Measurements from ENCODE around the gene EHF. TPM values are rescaled to one million over a fixed set of nuclear protein-coding genes. Genes with fewer than 3 reads are reported as not detected.

The EHF gene
- polyA plus RNA-seq, 1 donor from 2014 or later: 0.17 TPM

DNA sequence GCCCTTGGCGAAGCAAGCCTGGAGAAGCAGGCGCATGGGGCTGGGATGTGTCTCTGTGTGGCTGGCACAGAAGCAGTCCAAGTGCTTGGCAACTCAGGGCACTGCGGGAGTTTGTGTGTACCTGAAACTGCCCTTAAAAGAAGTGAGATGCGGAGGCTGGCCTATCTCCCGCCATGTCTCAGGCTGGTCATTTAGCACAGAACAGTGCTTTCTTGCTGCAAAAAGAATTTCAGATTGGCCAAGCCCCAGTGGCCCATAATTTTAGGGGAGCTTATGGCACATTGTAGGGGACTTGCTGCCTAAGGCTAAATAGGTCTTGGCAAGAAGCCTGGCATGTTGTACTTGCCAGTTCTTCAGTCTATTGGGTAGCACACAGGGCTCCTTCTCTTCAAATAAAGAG lies 16.4 kb downstream of the EHF start:
- no peak overlapping the region for H3K27ac ChIP-seq (ENCODE audit: low read length)
- H3K79me2 ChIP-seq (replicated peaks; ENCODE audit: insufficient read depth, low read length): no peaks in the 10 kb centered on the region

DNA sequence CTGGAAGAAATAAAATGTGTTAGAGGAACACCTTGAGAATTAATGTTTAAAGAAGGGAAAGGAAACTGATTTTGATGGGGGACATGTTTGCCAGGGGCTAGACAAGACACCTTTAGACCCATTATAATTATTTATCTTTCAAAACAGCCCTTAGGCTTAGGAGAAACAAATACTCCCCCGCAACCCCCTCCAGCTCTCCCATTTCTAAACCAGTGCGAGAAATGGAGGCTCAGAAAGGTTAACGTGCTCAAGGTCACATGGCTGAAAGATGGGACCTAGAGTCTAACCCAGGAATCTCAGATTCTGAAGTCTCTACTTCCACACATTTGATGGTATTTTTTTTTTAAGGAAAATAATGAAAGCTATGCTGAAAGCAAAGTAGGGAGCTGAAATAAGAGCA lies 18.0 kb downstream of the EHF start:
- H4K20me1 ChIP-seq (ENCODE audit: insufficient read depth): no peaks in the 10 kb centered on the region
- no peaks in the 10 kb centered on the region for H3K79me2 ChIP-seq (replicated peaks; ENCODE audit: insufficient read depth, low read length)
- no peak overlapping the region for H3K9ac ChIP-seq (ENCODE audit: low read length)
- no peaks in the 10 kb centered on the region for H3K9me3 ChIP-seq (ENCODE audit: low read length)
- no peaks in the 10 kb centered on the region for H3F3A ChIP-seq (ENCODE audit: insufficient read depth, low read length, poor library complexity, severe bottlenecking)
- H3K27ac ChIP-seq (ENCODE audit: low read length): no peak overlapping the region
- no peak overlapping the region for H3K4me2 ChIP-seq (ENCODE audit: low read length)
- H3K36me3 ChIP-seq (ENCODE audit: insufficient read depth, low read length): no peaks in the 10 kb centered on the region
- no peak overlapping the region for H3K4me3 ChIP-seq (ENCODE audit: low read length)
- TF ChIP-seq TAF1 (IDR thresholded peaks at IDR 0.05; ENCODE audit: low read depth): no peak
- TF ChIP-seq, protein P1, sequence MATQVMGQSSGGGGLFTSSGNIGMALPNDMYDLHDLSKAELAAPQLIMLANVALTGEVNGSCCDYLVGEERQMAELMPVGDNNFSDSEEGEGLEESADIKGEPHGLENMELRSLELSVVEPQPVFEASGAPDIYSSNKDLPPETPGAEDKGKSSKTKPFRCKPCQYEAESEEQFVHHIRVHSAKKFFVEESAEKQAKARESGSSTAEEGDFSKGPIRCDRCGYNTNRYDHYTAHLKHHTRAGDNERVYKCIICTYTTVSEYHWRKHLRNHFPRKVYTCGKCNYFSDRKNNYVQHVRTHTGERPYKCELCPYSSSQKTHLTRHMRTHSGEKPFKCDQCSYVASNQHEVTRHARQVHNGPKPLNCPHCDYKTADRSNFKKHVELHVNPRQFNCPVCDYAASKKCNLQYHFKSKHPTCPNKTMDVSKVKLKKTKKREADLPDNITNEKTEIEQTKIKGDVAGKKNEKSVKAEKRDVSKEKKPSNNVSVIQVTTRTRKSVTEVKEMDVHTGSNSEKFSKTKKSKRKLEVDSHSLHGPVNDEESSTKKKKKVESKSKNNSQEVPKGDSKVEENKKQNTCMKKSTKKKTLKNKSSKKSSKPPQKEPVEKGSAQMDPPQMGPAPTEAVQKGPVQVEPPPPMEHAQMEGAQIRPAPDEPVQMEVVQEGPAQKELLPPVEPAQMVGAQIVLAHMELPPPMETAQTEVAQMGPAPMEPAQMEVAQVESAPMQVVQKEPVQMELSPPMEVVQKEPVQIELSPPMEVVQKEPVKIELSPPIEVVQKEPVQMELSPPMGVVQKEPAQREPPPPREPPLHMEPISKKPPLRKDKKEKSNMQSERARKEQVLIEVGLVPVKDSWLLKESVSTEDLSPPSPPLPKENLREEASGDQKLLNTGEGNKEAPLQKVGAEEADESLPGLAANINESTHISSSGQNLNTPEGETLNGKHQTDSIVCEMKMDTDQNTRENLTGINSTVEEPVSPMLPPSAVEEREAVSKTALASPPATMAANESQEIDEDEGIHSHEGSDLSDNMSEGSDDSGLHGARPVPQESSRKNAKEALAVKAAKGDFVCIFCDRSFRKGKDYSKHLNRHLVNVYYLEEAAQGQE (IDR thresholded peaks at IDR 0.05; ENCODE audit: borderline replicate concordance): no peak
- TF ChIP-seq SMC3 (conservative IDR thresholded peaks at IDR 0.05; ENCODE audit: poor library complexity): no peak
- no peak for TF ChIP-seq POLR2AphosphoS5 (IDR thresholded peaks at IDR 0.05)
- no peak for TF ChIP-seq RAD21 (conservative IDR thresholded peaks at IDR 0.05)
- no peak for TF ChIP-seq MXI1 (conservative IDR thresholded peaks at IDR 0.05; ENCODE audit: poor library complexity, severe bottlenecking)
- TF ChIP-seq EP300 (conservative IDR thresholded peaks at IDR 0.05; ENCODE audit: poor library complexity, severe bottlenecking): no peak
- TF ChIP-seq, protein P2, sequence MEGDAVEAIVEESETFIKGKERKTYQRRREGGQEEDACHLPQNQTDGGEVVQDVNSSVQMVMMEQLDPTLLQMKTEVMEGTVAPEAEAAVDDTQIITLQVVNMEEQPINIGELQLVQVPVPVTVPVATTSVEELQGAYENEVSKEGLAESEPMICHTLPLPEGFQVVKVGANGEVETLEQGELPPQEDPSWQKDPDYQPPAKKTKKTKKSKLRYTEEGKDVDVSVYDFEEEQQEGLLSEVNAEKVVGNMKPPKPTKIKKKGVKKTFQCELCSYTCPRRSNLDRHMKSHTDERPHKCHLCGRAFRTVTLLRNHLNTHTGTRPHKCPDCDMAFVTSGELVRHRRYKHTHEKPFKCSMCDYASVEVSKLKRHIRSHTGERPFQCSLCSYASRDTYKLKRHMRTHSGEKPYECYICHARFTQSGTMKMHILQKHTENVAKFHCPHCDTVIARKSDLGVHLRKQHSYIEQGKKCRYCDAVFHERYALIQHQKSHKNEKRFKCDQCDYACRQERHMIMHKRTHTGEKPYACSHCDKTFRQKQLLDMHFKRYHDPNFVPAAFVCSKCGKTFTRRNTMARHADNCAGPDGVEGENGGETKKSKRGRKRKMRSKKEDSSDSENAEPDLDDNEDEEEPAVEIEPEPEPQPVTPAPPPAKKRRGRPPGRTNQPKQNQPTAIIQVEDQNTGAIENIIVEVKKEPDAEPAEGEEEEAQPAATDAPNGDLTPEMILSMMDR (IDR thresholded peaks at IDR 0.05; ENCODE audit: poor library complexity, severe bottlenecking): no peak
- no peak for TF ChIP-seq EZH2 (IDR thresholded peaks at IDR 0.05; ENCODE audit: borderline replicate concordance, insufficient read depth, low read length, poor library complexity, severe bottlenecking)
- H3K27me3 ChIP-seq (ENCODE audit: insufficient read depth, low read depth, low read length): no peaks in the 10 kb centered on the region
- no peaks in the 10 kb centered on the region for H3K9me2 ChIP-seq (ENCODE audit: insufficient read depth, low read length)
- no peak overlapping the region for H2AFZ ChIP-seq (ENCODE audit: low read depth, low read length)

More for the DNA sequence above, 16.4 kb downstream of the EHF start:
- H3K9me3 ChIP-seq (ENCODE audit: low read length): no peaks in the 10 kb centered on the region
- H3K9me2 ChIP-seq (ENCODE audit: insufficient read depth, low read length): no peaks in the 10 kb centered on the region
- H3K9ac ChIP-seq (ENCODE audit: low read length): no peak overlapping the region
- H3K4me3 ChIP-seq (ENCODE audit: low read length): no peak overlapping the region
- H2AFZ ChIP-seq (ENCODE audit: low read depth, low read length): no peak overlapping the region
- no peak for TF ChIP-seq MXI1 (conservative IDR thresholded peaks at IDR 0.05; ENCODE audit: poor library complexity, severe bottlenecking)
- TF ChIP-seq, protein P2 (IDR thresholded peaks at IDR 0.05; ENCODE audit: poor library complexity, severe bottlenecking): no peak
- TF ChIP-seq EP300 (conservative IDR thresholded peaks at IDR 0.05; ENCODE audit: poor library complexity, severe bottlenecking): no peak
- no peak for TF ChIP-seq POLR2AphosphoS5 (IDR thresholded peaks at IDR 0.05)
- TF ChIP-seq EZH2 (IDR thresholded peaks at IDR 0.05; ENCODE audit: borderline replicate concordance, insufficient read depth, low read length, poor library complexity, severe bottlenecking): no peak
- no peak for TF ChIP-seq TAF1 (IDR thresholded peaks at IDR 0.05; ENCODE audit: low read depth)
- TF ChIP-seq RAD21 (conservative IDR thresholded peaks at IDR 0.05): no peak
- TF ChIP-seq, protein P1 (IDR thresholded peaks at IDR 0.05; ENCODE audit: borderline replicate concordance): no peak
- no peak for TF ChIP-seq SMC3 (conservative IDR thresholded peaks at IDR 0.05; ENCODE audit: poor library complexity)
- H3K27me3 ChIP-seq (ENCODE audit: insufficient read depth, low read depth, low read length): no peaks in the 10 kb centered on the region
- H3K36me3 ChIP-seq (ENCODE audit: insufficient read depth, low read length): no peaks in the 10 kb centered on the region
- no peak overlapping the region for H3K4me2 ChIP-seq (ENCODE audit: low read length)
- no peaks in the 10 kb centered on the region for H3F3A ChIP-seq (ENCODE audit: insufficient read depth, low read length, poor library complexity, severe bottlenecking)
- no peaks in the 10 kb centered on the region for H4K20me1 ChIP-seq (ENCODE audit: insufficient read depth)
